K562 (cell line): ENCODE data around the gene HOXB1. TPM values are rescaled to one million over a fixed set of nuclear protein-coding genes. Genes with fewer than 3 reads are reported as not detected.

Experiments used
- BCLAF1 ChIP-seq, 2 experiments: fragments of 450-650 bp in 1 of 2; IDR thresholded peaks; 2 replicates each; pipeline ENCODE4 v1.6.1; 2011 to 2017; ENCODE audit warnings: low read depth in 2 of 2, antibody characterized with exemption in 1 of 2, borderline replicate concordance in 1 of 2, low read length in 1 of 2, mild to moderate bottlenecking in 1 of 2, mixed read lengths in 1 of 2; ENCODE audit not compliant: control insufficient read depth in 1 of 2
- CBFA2T2 ChIP-seq: fragments of 450-650 bp; conservative IDR thresholded peaks from 2 replicates; pipeline ENCODE4 v1.6.1; 2017; ENCODE audit warnings: mild to moderate bottlenecking
- CHD4 ChIP-seq: fragments of 200-600 bp; sonication (generic); IDR thresholded peaks from 3 replicates; pipeline ENCODE4 v1.6.1; 2012; ENCODE audit warnings: low read depth, mild to moderate bottlenecking, mixed read lengths, low read length, inconsistent platforms; ENCODE audit not compliant: insufficient read depth, insufficient replicate concordance, poor library complexity, severe bottlenecking
- FOXM1 ChIP-seq, 2 experiments: fragments of 450-650 bp in 1 of 2; sonication (generic) in 1 of 2; formaldehyde crosslinking in 1 of 2; IDR thresholded peaks; 2 replicates each; pipeline versions ENCODE4 v1.6.1 to v1.9.0; 2017 to 2022; ENCODE audit warnings: low read depth in 2 of 2, mild to moderate bottlenecking in 2 of 2, missing genetic modification reagents in 1 of 2, moderate library complexity in 1 of 2
- GATAD2B ChIP-seq: fragments of 450-650 bp; IDR thresholded peaks from 2 replicates; pipeline ENCODE4 v1.6.1; 2017; ENCODE audit warnings: mild to moderate bottlenecking, borderline replicate concordance
- HEY1 ChIP-seq: fragments of 250-450 bp; sonication (Bioruptor Pico); IDR thresholded peaks from 2 replicates; pipeline ENCODE4 v1.5.0; 2020; ENCODE audit warnings: mild to moderate bottlenecking, moderate library complexity, borderline replicate concordance
- RCOR1 ChIP-seq, 2 experiments: IDR thresholded peaks; 2 replicates each; pipeline ENCODE4 v1.6.1; 2012; ENCODE audit warnings: low read depth in 2 of 2, low read length in 2 of 2, borderline replicate concordance in 1 of 2, improper control_type of control experiment in 1 of 2
- RHOXF2B ChIP-seq: fragments of 250-450 bp; sonication (Bioruptor Pico); conservative IDR thresholded peaks from 2 replicates; pipeline ENCODE4 v1.5.1; 2021
- SMARCA4 ChIP-seq: fragments of 450-650 bp; IDR thresholded peaks from 2 replicates; pipeline ENCODE4 v1.6.1; 2016
- SMARCC2 ChIP-seq: fragments of 450-650 bp; IDR thresholded peaks from 2 replicates; pipeline ENCODE4 v1.6.1; 2017; ENCODE audit warnings: antibody characterized with exemption, moderate library complexity, mild to moderate bottlenecking, low read depth
- SREBF1 ChIP-seq: fragments of 150-350 bp; IDR thresholded peaks from 2 replicates; pipeline ENCODE4 v1.6.1; 2014; ENCODE audit warnings: antibody characterized with exemption, low read depth, low read length, borderline replicate concordance
- TAL1 ChIP-seq: fragments of 450-650 bp; IDR thresholded peaks from 2 replicates; pipeline ENCODE4 v1.6.1; 2016; ENCODE audit warnings: mild to moderate bottlenecking
- TBP ChIP-seq: optimal IDR thresholded peaks from 2 replicates; pipeline ENCODE3; 2011; ENCODE audit warnings: low read depth, low read length, improper control_type of control experiment
- TCF7L2 ChIP-seq: fragments of 150-350 bp; IDR thresholded peaks from 2 replicates; pipeline ENCODE4 v1.6.1; 2016; ENCODE audit warnings: low read depth, mild to moderate bottlenecking, low read length, moderate library complexity
- ZKSCAN8 ChIP-seq: fragments of 200-800 bp; sonication (Bioruptor generic); IDR thresholded peaks from 2 replicates; pipeline ENCODE4 v1.6.1; 2016; ENCODE audit warnings: missing genetic modification characterization, missing compliant biosample characterization
- polyA plus RNA-seq, 8 experiments: library from polyadenylated mRNA; depleted of rRNA in 4 of 8; stranded (reverse) in 5 of 8; unstranded in 3 of 8; fragments of >200 nt; fragmentation: Nextera tagmentation in 2 of 8; fragmentation: Illumina TruSeq in 1 of 8; extraction: Ambion mirVana in 2 of 8; extraction: Trizol in 1 of 8; gene quantifications; 2 replicates each; pipeline versions ENCODE4 v1.2.1 to v1.2.3, GENCODE V29; 2011 to 2014; ENCODE audit warnings: inconsistent platforms in 1 of 8, missing spikeins in 1 of 8
- total RNA-seq, 7 experiments: library from RNA; depleted of rRNA in 6 of 7; stranded (reverse); fragments of >200 nt in 6 of 7; fragmentation: Illumina TruSeq in 2 of 7; extraction: Trizol in 2 of 7; gene quantifications; 2 replicates each; pipeline versions ENCODE4 v1.2.1 to v1.2.3, GENCODE V29; 2011 to 2021; ENCODE audit warnings: low replicate concordance in 1 of 7
- TF ChIP-seq, protein P1 (sequence below), 3 experiments: fragments of 200-800 bp in 1 of 3; sonication (Bioruptor generic) in 1 of 3; sonication (generic) in 1 of 3; formaldehyde crosslinking in 1 of 3; IDR thresholded peaks; 2 replicates each; pipeline versions ENCODE4 v1.6.1 to v1.8.0; 2016 to 2022; ENCODE audit warnings: mild to moderate bottlenecking in 2 of 3, missing compliant biosample characterization in 2 of 3, missing genetic modification characterization in 2 of 3, missing genetic modification reagents in 1 of 3
- TF ChIP-seq, protein P2 (sequence below): fragments of 200-800 bp; sonication (Bioruptor generic); IDR thresholded peaks from 2 replicates; pipeline ENCODE4 v1.6.1; 2017; ENCODE audit warnings: missing genetic modification characterization, missing compliant biosample characterization
- TF ChIP-seq, protein P3 (sequence below): fragments of 450-650 bp; IDR thresholded peaks from 2 replicates; pipeline ENCODE4 v1.6.1; 2014; ENCODE audit warnings: low read depth, mild to moderate bottlenecking, moderate library complexity, borderline replicate concordance

The HOXB1 gene
- total and polyA plus RNA-seq, 9 of the 15 experiments (the other 6 are each of a cell fraction or from before 2014, with no cell fraction given): 0.04 TPM; not detected in 8

- TF ChIP-seq, protein P1, sequence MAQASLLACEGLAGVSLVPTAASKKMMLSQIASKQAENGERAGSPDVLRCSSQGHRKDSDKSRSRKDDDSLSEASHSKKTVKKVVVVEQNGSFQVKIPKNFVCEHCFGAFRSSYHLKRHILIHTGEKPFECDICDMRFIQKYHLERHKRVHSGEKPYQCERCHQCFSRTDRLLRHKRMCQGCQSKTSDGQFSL (CRISPR knock-in tag; IDR thresholded peaks at IDR 0.05): 0 out of 2 replicates have a peak, but pooled peaks have one; percentile 32
- TF ChIP-seq, protein P1 (tag; IDR thresholded peaks at IDR 0.05): 0 out of 4 replicates have a peak, but pooled peaks of 1 of the 2 experiments have one; percentile 12
- TF ChIP-seq RCOR1 (IDR thresholded peaks at IDR 0.05; ENCODE audit: borderline replicate concordance in 1 of 2, low read depth in 2 of 2, low read length in 2 of 2) (peak in 1 of 2 experiments; percentile 95; a peak in 2 of 4 replicates), TCF7L2 (no peak), TAL1 (peak; percentile 77), RHOXF2B (CRISPR knock-in tag) (no peak), HEY1 (CRISPR knock-in tag) (peak; percentile 35; the same call in 1 of the 2 replicates), FOXM1 (IDR thresholded peaks at IDR 0.05; ENCODE audit: low read depth) (peak; percentile 54), FOXM1 (CRISPR knock-in tag; IDR thresholded peaks at IDR 0.05; ENCODE audit: low read depth) (no peak), BCLAF1 (IDR thresholded peaks at IDR 0.05; ENCODE audit: borderline replicate concordance in 1 of 2, control insufficient read depth in 1 of 2, low read depth in 2 of 2, low read length in 1 of 2) (no peak), CHD4 (no peak), SMARCA4 (peak; percentile 76), GATAD2B (peak; percentile 80; the same call in 1 of the 2 replicates), ZKSCAN8 (0 out of 2 replicates have a peak, but pooled peaks have one; percentile 8), SREBF1 (no peak), SMARCC2 (peak; percentile 63), TBP (peak; percentile 72), CBFA2T2 (peak; percentile 78)
- TF ChIP-seq, protein P2, sequence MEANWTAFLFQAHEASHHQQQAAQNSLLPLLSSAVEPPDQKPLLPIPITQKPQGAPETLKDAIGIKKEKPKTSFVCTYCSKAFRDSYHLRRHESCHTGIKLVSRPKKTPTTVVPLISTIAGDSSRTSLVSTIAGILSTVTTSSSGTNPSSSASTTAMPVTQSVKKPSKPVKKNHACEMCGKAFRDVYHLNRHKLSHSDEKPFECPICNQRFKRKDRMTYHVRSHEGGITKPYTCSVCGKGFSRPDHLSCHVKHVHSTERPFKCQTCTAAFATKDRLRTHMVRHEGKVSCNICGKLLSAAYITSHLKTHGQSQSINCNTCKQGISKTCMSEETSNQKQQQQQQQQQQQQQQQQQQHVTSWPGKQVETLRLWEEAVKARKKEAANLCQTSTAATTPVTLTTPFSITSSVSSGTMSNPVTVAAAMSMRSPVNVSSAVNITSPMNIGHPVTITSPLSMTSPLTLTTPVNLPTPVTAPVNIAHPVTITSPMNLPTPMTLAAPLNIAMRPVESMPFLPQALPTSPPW (CRISPR knock-in tag): peak; percentile 87
- TF ChIP-seq, protein P3, sequence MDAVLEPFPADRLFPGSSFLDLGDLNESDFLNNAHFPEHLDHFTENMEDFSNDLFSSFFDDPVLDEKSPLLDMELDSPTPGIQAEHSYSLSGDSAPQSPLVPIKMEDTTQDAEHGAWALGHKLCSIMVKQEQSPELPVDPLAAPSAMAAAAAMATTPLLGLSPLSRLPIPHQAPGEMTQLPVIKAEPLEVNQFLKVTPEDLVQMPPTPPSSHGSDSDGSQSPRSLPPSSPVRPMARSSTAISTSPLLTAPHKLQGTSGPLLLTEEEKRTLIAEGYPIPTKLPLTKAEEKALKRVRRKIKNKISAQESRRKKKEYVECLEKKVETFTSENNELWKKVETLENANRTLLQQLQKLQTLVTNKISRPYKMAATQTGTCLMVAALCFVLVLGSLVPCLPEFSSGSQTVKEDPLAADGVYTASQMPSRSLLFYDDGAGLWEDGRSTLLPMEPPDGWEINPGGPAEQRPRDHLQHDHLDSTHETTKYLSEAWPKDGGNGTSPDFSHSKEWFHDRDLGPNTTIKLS: no peak
These were observed 16.4 kb upstream of the HOXB1 start (continued) for GRCh38 chr17:48546924-48547807.
